ENCODE measurements around the gene MFAP3L. TPM values are rescaled to one million over a fixed set of nuclear protein-coding genes. Genes with fewer than 3 reads are reported as not detected.

MFAP3L gene
- total RNA-seq, 1 experiment from 2014 or later, result 5.1 TPM

DNA sequence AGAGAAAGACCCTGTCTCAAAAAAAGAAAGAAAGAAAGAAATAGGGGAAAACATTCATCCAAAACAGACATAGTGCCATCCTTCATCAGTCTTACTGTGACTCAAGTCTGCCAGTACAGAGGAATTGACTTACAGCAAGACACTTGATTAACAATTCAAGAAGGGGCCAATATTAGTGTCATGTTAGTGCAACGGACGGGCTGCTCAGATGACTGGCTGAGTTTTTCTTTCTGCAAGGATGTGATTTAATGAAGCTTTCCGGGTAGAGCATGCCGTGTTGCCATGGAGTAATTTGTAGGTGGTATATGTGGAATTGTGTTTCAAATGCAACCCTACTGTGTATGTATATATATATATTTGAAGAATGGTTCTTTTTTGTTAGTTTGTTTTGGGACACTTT lies 12.6 kb upstream of the MFAP3L start:
- H3K36me3 Mint-ChIP-seq (ENCODE audit: insufficient read depth in 1 of 3, low read depth in 3 of 3), result no peaks in the 10 kb centered on the region; a peak in 1 of 7 replicates
- H3K9ac ChIP-seq (ENCODE audit: extremely low read depth, insufficient read length, low read length), result no peak overlapping the region
- H4K20me1 ChIP-seq (ENCODE audit: control insufficient read depth, insufficient read depth, insufficient read length), result no peaks in the 10 kb centered on the region
- H3K27ac Mint-ChIP-seq, result no peak overlapping the region
- H3K27ac ChIP-seq (ENCODE audit: insufficient read length, low read depth, low read length), result no peak overlapping the region
- no peaks in the 10 kb centered on the region for H3K9me3 Mint-ChIP-seq
- H2BK15ac ChIP-seq (ENCODE audit: low read depth, low read length), result no peak overlapping the region
- no peak overlapping the region for H3K18ac ChIP-seq (ENCODE audit: insufficient read length, low read depth, low read length)
- no peak overlapping the region for H4K5ac ChIP-seq (ENCODE audit: insufficient read length, low read depth, low read length)
- H3K27me3 ChIP-seq (ENCODE audit: insufficient read depth, low read length), result no peaks in the 10 kb centered on the region
- H2AK5ac ChIP-seq (ENCODE audit: insufficient read length, low read length), result no peak overlapping the region
- TF ChIP-seq, protein P1, sequence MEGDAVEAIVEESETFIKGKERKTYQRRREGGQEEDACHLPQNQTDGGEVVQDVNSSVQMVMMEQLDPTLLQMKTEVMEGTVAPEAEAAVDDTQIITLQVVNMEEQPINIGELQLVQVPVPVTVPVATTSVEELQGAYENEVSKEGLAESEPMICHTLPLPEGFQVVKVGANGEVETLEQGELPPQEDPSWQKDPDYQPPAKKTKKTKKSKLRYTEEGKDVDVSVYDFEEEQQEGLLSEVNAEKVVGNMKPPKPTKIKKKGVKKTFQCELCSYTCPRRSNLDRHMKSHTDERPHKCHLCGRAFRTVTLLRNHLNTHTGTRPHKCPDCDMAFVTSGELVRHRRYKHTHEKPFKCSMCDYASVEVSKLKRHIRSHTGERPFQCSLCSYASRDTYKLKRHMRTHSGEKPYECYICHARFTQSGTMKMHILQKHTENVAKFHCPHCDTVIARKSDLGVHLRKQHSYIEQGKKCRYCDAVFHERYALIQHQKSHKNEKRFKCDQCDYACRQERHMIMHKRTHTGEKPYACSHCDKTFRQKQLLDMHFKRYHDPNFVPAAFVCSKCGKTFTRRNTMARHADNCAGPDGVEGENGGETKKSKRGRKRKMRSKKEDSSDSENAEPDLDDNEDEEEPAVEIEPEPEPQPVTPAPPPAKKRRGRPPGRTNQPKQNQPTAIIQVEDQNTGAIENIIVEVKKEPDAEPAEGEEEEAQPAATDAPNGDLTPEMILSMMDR (conservative IDR thresholded peaks at IDR 0.05), result no peak
- no peak overlapping the region for H4K8ac ChIP-seq (replicated peaks; ENCODE audit: insufficient read length, low read depth, low read length)
- H3K27me3 Mint-ChIP-seq (ENCODE audit: low read depth), result no peaks in the 10 kb centered on the region; the same call in 1 of the 2 replicates
- H2BK120ac ChIP-seq (ENCODE audit: low read depth, low read length, poor library complexity, severe bottlenecking), result no peak overlapping the region
- H3K56ac ChIP-seq (ENCODE audit: insufficient read length, low read depth, low read length), result no peak overlapping the region
- H3T11ph ChIP-seq (ENCODE audit: low read length), result no peak overlapping the region
- H3K4me1 Mint-ChIP-seq, result peaks cover 5 to 7% of the 10 kb centered on the region in 2 experiments; a peak in 3 of 4 replicates
- no peak overlapping the region for H3K4ac ChIP-seq (ENCODE audit: low read depth, low read length)
- no peak overlapping the region for H3K4me3 Mint-ChIP-seq
- no peaks in the 10 kb centered on the region for H3K9me3 ChIP-seq (ENCODE audit: control insufficient read depth, low read depth, low read length)
- H3K14ac ChIP-seq (ENCODE audit: insufficient read depth, low read length), result no peak overlapping the region
- no peak overlapping the region for H3K23ac ChIP-seq (ENCODE audit: insufficient read length, low read depth, low read length)
- WGBS (ENCODE audit: extremely low coverage, insufficient read length, low lambda C conversion rate), result no CpG with 5 or more reads among the region's 4 CpGs
- H3K79me2 ChIP-seq (ENCODE audit: insufficient read depth, low read length), result no peaks in the 10 kb centered on the region
- H3K23me2 ChIP-seq (ENCODE audit: insufficient read length, low read depth, low read length, poor library complexity, severe bottlenecking), result no peaks in the 10 kb centered on the region
- no peaks in the 10 kb centered on the region for H3K79me1 ChIP-seq (ENCODE audit: insufficient read depth, low read depth, low read length, poor library complexity, severe bottlenecking)
- no peak for DNase-seq
- H4K91ac ChIP-seq (ENCODE audit: insufficient read length, low read depth, low read length), result no peak overlapping the region
- no peaks in the 10 kb centered on the region for H3K4me1 ChIP-seq (ENCODE audit: insufficient read depth, low read length)
- H2BK12ac ChIP-seq (ENCODE audit: insufficient read length, low read depth, low read length), result no peak overlapping the region
- H3K4me2 ChIP-seq (ENCODE audit: insufficient read depth, insufficient read length, low read length), result no peak overlapping the region
- no peak overlapping the region for H2BK20ac ChIP-seq (ENCODE audit: low read depth, low read length, poor library complexity, severe bottlenecking)
- H2AFZ ChIP-seq (ENCODE audit: low read length), result no peak overlapping the region
- no peak overlapping the region for H2BK5ac ChIP-seq (ENCODE audit: insufficient read length, low read length)

Measured in H9 (cell line).